D721Med (cell line): Measurements from ENCODE around the gene ATN1.

ENCODE experiments used
- DNase-seq: peaks from one replicate; pipeline ENCODE4 v3.0.0; 2011; ENCODE audit warnings: low spot score; ENCODE audit not compliant: insufficient read length
- FAIRE-seq: peaks from 2 replicates; lab custom pipeline; 2011; peaks lifted over from hg19 to GRCh38; lab: Jason Lieb, UNC
- TF ChIP-seq, protein P1 (sequence below): IDR thresholded peaks from 2 replicates; pipeline ENCODE4 v1.5.1; 2012; ENCODE audit warnings: mild to moderate bottlenecking, control low read depth; ENCODE audit not compliant: insufficient read depth; ENCODE audit errors: missing control alignments

ATN1 gene

DNA sequence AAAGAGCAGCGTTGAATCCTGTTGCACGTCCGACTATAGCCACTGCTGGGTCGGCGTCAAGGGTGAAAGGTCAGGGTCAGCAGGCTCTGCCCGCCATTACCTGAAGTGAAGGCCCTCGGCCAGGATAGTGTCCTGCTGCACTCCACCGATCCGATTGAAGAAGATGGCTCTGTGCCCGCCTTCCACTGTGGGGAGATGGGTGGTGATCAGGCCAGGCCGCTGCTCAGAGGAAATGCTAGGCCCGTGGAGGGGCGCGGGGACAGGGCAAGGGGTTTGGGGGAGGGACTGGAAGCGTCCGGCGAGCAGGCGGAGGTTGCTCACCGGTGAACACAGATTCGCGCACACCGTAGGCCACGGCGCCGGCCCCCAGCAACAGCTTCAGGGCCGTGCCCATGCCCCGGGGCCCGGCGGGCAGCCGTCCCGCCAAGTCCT lies 42.4 kb downstream of the ATN1 start:
- TF ChIP-seq, protein P1, sequence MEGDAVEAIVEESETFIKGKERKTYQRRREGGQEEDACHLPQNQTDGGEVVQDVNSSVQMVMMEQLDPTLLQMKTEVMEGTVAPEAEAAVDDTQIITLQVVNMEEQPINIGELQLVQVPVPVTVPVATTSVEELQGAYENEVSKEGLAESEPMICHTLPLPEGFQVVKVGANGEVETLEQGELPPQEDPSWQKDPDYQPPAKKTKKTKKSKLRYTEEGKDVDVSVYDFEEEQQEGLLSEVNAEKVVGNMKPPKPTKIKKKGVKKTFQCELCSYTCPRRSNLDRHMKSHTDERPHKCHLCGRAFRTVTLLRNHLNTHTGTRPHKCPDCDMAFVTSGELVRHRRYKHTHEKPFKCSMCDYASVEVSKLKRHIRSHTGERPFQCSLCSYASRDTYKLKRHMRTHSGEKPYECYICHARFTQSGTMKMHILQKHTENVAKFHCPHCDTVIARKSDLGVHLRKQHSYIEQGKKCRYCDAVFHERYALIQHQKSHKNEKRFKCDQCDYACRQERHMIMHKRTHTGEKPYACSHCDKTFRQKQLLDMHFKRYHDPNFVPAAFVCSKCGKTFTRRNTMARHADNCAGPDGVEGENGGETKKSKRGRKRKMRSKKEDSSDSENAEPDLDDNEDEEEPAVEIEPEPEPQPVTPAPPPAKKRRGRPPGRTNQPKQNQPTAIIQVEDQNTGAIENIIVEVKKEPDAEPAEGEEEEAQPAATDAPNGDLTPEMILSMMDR = no peak
- DNase-seq (no peak), FAIRE-seq (no peak)

DNA sequence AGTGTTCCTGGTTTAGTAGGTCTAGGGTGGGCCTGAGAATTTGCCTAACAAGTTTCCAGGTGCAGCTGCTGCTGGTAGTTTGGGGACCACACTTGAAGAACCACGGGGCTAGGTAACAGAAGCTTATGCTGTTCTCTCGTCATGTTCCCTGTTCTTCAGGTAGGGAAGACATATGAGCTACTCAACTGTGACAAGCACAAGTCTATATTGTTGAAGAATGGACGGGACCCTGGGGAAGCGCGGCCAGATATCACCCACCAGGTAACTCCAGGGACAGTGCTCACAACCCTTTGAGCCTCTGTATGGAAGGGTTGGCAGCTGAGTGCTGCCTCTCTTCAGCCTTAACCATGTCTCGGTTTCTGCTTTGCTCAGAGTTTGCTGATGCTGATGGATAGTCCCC lies 46.4 kb downstream of the ATN1 start:
- FAIRE-seq = no peak
- DNase-seq = no peak
- TF ChIP-seq, protein P1 = no peak

DNA sequence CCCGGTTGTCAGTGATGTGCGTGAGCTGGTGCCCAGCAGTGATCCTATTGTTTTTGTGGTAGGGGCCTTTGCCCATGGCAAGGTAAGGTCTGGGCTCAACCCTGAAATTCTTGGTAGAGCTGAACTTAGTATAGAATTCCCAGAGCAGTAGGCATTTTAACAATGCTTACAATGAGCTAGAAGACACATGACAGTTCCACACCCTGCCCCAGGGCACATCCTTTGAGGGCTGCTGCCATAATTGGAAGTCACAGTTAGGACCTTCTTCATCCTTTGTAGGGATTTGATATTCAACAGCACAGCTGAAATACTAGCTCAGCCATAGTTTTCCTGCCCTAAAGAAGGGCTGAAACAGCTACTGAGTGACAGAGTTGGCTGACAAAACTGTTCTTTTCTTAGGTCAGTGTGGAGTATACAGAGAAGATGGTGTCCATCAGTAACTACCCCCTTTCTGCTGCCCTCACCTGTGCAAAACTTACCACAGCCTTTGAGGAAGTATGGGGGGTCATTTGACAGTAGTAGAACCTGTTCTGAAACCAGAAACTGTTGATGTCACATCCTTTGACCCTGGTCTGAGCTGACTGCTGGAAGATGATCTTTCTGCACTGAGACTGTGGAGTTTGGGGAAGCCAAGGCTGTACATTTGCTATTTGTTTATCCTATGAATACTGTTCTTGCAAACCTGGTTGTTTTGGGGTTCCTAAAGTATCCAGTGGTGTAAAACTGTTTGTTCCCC lies 47.7 kb downstream of the ATN1 start:
- no peak for FAIRE-seq
- DNase-seq = no peak
- TF ChIP-seq, protein P1 = no peak

DNA sequence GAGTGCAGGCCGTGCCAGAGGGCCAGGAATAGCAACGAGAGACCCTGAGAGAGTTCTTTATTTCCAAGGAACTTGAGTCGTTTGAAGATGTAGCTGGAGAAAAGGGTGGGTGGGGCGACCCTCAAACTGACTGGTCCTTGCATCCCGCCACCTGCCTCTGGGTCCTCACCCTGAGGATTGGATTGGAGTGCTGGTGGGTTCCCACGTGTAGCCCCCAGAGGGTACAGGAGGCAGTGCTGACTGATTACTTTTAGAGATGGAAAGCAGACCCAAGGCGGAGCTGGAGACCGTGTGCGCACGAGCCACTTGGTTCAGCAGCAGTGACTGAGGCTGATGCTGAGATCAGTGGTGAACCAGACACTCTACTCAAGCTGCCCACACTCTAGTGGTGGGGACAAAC lies 49.9 kb downstream of the ATN1 start:
- TF ChIP-seq, protein P1 = no peak
- FAIRE-seq (no peak), DNase-seq (no peak)

GRCh38 chr12:6978188-6978587 lies 50.4 kb downstream of the ATN1 start:
- DNase-seq (no peak), FAIRE-seq (no peak)
- TF ChIP-seq, protein P1 = no peak

GRCh38 chr12:6978611-6979011 lies 50.9 kb downstream of the ATN1 start:
- DNase-seq (no peak), FAIRE-seq (no peak)
- TF ChIP-seq, protein P1 = no peak

DNA sequence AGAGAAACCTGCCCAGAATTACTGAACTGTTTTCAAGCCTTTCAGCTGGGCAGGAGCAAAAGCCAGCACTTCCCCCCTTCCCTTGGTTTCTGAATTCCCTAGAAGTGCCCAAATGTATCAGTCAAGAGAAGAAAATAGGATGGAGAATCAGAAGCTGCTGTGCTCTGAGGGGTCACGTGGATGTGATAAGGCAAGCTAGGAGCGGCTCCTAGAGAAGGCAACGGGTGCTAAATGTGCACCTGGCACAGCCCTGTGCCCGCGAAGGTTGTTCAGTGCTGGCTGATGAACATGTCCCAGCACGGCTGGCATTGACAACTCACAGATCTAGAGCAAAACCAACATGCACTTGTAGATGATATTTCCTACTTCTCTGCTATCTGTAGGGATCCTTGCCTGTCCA lies 51.3 kb downstream of the ATN1 start:
- TF ChIP-seq, protein P1 = no peak
- no peak for FAIRE-seq
- no peak for DNase-seq
